ENCODE data around the gene NONO.
"Not testable (repeated sequence)": the region's sequence is repeated elsewhere in the genome, so short reads cannot be mapped to it uniquely, and the experiment has no call there.

GRCh38 chrX:71349867-71350266 lies 66.4 kb downstream of the NONO start:
- TF ChIP-seq POLR2A, CTCF (IDR thresholded peaks at IDR 0.05): not testable (repeated sequence)
